Kidney (tissue), 14 donors: Measurements from ENCODE around the gene TPPP. TPM values are rescaled to one million over a fixed set of nuclear protein-coding genes. Genes with fewer than 3 reads are reported as not detected.

Source experiments
- DNase-seq, 5 donors: peaks; one replicate each; pipeline ENCODE4 v3.0.0-alpha.2; 2013 to 2020
- FAIRE-seq: peaks from 2 replicates; lab custom pipeline; 2012; peaks lifted over from hg19 to GRCh38; lab: Jason Lieb, UNC
- H3K27ac ChIP-seq, 2 donors: one replicate each; pipeline ENCODE4 v1.7.0; 2013; ENCODE audit warnings: low read depth in 2 of 2, low read length in 2 of 2, inconsistent platforms in 1 of 2
- H3K27me3 ChIP-seq: one replicate; pipeline ENCODE4 v1.7.1; 2013; ENCODE audit warnings: low read length, inconsistent platforms; ENCODE audit not compliant: control insufficient read depth, insufficient read depth
- H3K36me3 ChIP-seq, 3 donors: one replicate each; pipeline versions ENCODE4 v1.7.0 to v1.7.1; 2013; ENCODE audit warnings: low read length in 3 of 3, control low read depth in 1 of 3, inconsistent platforms in 1 of 3; ENCODE audit not compliant: insufficient read depth in 3 of 3, control insufficient read depth in 2 of 3
- H3K4me1 ChIP-seq, 3 donors: one replicate each; pipeline versions ENCODE4 v1.7.0 to v1.7.1; 2013; ENCODE audit warnings: low read length in 3 of 3, inconsistent platforms in 1 of 3, low read depth in 1 of 3; ENCODE audit not compliant: control insufficient read depth in 2 of 3, insufficient read depth in 2 of 3
- H3K4me3 ChIP-seq, 3 donors: one replicate each; pipeline versions ENCODE4 v1.7.0 to v1.8.1; 2013; ENCODE audit warnings: low read length in 3 of 3, control low read depth in 1 of 3, inconsistent platforms in 1 of 3
- H3K9ac ChIP-seq, 3 donors: one replicate each; pipeline versions ENCODE4 v1.7.0 to v1.7.1; 2013; ENCODE audit warnings: low read length in 3 of 3, control low read depth in 1 of 3, inconsistent platforms in 1 of 3
- H3K9me3 ChIP-seq, 3 donors: one replicate each; pipeline versions ENCODE4 v1.7.0 to v1.7.1; 2013; ENCODE audit warnings: low read length in 3 of 3, control low read depth in 1 of 3, inconsistent platforms in 1 of 3; ENCODE audit not compliant: control insufficient read depth in 2 of 3, insufficient read depth in 1 of 3
- CTCF ChIP-seq: IDR thresholded peaks from 3 replicates; pipeline ENCODE4 v1.5.1; 2012; ENCODE audit warnings: mild to moderate bottlenecking, moderate library complexity, borderline replicate concordance; ENCODE audit not compliant: insufficient read depth; ENCODE audit errors: extremely low read depth
- intact Hi-C: fragments of 100-400 bp; cut with DNase I; formaldehyde crosslinking; loops from one replicate; pipeline ENCODE4 v1.11.1; 2022
- polyA plus RNA-seq: library from polyadenylated mRNA; stranded (reverse); fragments of 350-450 nt; fragmentation: Illumina TruSeq; extraction: RNeasy Lipid Tissue Mini Kit (QIAGEN cat#74804); gene quantifications from one replicate; pipeline ENCODE4 v1.2.3, GENCODE V29; 2014; ENCODE audit warnings: low read depth, low replicate concordance; ENCODE audit not compliant: insufficient read depth
- total RNA-seq: library from RNA; stranded (reverse); fragmentation: NEBNext Ultra II Directional; extraction: Animal tissue kit (Norgen Biotek cat#: 25700); gene quantifications from one replicate; pipeline ENCODE4 v1.2.1, GENCODE V29; 2021
- donor health status: control.
- donor health status: control.
- donor health status: control.
- donor health status: control.
- donor health status: control.
- donor health status: DM: yes; HTN: yes; CAD: no.
- donor health status: Normal renal cell carcinoma (clear cell type).

The TPPP gene
- total and polyA plus RNA-seq, 2 donors from 2014 or later = 5.8 to 6.9 TPM

- TF ChIP-seq CTCF = no peak
- DNase-seq = peak in 1 of 5 donors; percentile 22
Observed at GRCh38 chr5:647727-648126, 45.4 kb downstream of the TPPP start.

GRCh38 chr5:647311-647710 is 45.8 kb downstream of the TPPP start:
- intact Hi-C loops = no loop called here
- FAIRE-seq = no peak
- no peak overlapping the region for H3K4me3 ChIP-seq
- no peaks in the 10 kb centered on the region for H3K4me1 ChIP-seq
- peak in 1 of 5 donors; percentile 34 for DNase-seq
- H3K36me3 ChIP-seq = peaks cover 2 to 6% (median 4%) of the 10 kb centered on the region in 3 donors
- H3K27me3 ChIP-seq = no peaks in the 10 kb centered on the region
- no peak overlapping the region for H3K9ac ChIP-seq
- H3K9me3 ChIP-seq = peaks cover 0 to 3% (median 0%) of the 10 kb centered on the region in 3 donors
- no peak overlapping the region for H3K27ac ChIP-seq
- no peak for TF ChIP-seq CTCF

More at GRCh38 chr5:647727-648126, 45.4 kb downstream of the TPPP start:
- intact Hi-C loops = no loop called here
- no peak overlapping the region for H3K9ac ChIP-seq
- no peak overlapping the region for H3K27ac ChIP-seq
- peaks cover 0 to 3% (median 0%) of the 10 kb centered on the region in 3 donors for H3K9me3 ChIP-seq
- H3K36me3 ChIP-seq = peaks cover 2 to 6% (median 4%) of the 10 kb centered on the region in 3 donors
- H3K27me3 ChIP-seq = no peaks in the 10 kb centered on the region
- no peak for FAIRE-seq
- no peaks in the 10 kb centered on the region for H3K4me1 ChIP-seq
- no peak overlapping the region for H3K4me3 ChIP-seq

- intact Hi-C loops = no loop called here
- H3K27ac ChIP-seq = no peak overlapping the region
- no peak for TF ChIP-seq CTCF
- FAIRE-seq (no peak), DNase-seq (peak in 1 of 5 donors; percentile 54)
- H3K27me3 ChIP-seq = no peaks in the 10 kb centered on the region
- peaks cover 2 to 6% (median 4%) of the 10 kb centered on the region in 3 donors for H3K36me3 ChIP-seq
- H3K4me3 ChIP-seq = no peak overlapping the region
- H3K9me3 ChIP-seq = peaks cover 0 to 3% (median 0%) of the 10 kb centered on the region in 3 donors
- H3K9ac ChIP-seq = no peak overlapping the region
- no peaks in the 10 kb centered on the region for H3K4me1 ChIP-seq
Observed at GRCh38 chr5:646396-647201, 46.6 kb downstream of the TPPP start.
